ENCODE data around the gene AGPAT3.

Gene AGPAT3

DNA sequence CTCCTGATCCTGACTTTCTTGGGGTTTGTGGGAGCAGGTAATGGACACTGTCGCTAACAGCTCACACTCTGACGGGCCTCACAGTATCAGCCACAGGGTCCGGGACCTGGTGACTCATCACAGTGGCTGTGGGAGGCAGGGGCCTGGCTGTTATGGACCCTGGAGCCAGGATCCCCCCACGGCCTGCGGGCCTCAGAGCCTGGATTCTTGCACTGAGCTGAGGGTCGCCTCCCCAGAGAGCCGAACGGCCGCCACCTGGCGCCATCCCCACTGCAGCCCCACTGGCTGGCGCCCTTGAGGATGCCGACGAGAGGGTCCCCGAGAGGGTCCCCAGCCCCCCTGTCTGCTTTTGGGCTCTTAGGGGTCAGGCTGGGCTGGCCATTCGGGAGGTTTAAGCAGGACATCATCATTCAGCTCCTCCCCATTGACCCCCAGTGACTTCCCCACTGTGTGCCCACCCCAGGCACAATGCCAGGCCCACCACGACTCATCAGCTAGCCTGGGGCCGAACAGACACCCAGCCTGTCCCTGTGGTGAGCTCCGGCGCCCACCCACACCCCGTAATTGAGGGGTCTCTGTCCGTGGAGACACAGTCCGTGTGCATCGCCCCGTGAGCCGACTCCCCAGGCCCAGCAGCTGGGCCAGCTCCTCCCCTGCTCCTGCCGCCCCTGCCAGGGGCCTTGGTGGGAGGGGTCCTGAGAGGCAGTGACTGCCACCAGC, 116.3 kb downstream of the AGPAT3 start:
- Histone ChIP-seq H3K4me1 (ENCODE audit: control insufficient read depth in 2 of 2, insufficient read depth in 1 of 2, low read depth in 1 of 2, low read length in 2 of 2) (peaks cover 7 to 9% of the 10 kb centered on the region in 2 donors), H3K4ac (ENCODE audit: low read length) (no peak overlapping the region), H3K23ac (ENCODE audit: low read depth, low read length, poor library complexity) (peak overlapping the region; percentile 55), H3K14ac (ENCODE audit: low read length) (no peak overlapping the region), H3K4me2 (ENCODE audit: insufficient read depth, low read length, poor library complexity, severe bottlenecking) (no peak overlapping the region), H3K9me3 (replicated peaks in 1 of 2; ENCODE audit: control insufficient read depth in 2 of 2, insufficient read depth in 1 of 2, low read depth in 1 of 2, low read length in 2 of 2) (no peaks in the 10 kb centered on the region), H4K91ac (ENCODE audit: low read depth, low read length, poor library complexity) (no peak overlapping the region), H2BK5ac (ENCODE audit: low read length) (no peak overlapping the region), H3K36me3 (replicated peaks in 1 of 2; ENCODE audit: control insufficient read depth in 2 of 2, insufficient read depth in 2 of 2, low read length in 2 of 2) (peaks cover 0 to 37% of the 10 kb centered on the region in 2 donors), H3K27me3 (ENCODE audit: control insufficient read depth in 3 of 3, insufficient read depth in 3 of 3, low read depth in 1 of 3, low read length in 3 of 3) (no peaks in the 10 kb centered on the region), H4K8ac (ENCODE audit: low read depth, low read length) (no peak overlapping the region), H2BK15ac (ENCODE audit: low read length) (no peak overlapping the region), H2AFZ (ENCODE audit: low read length) (no peak overlapping the region), H3K27ac (replicated peaks; ENCODE audit: low read length) (no peak overlapping the region), H2AK5ac (ENCODE audit: low read depth, low read length) (peak overlapping the region; percentile 63), H3K4me3 (ENCODE audit: low read length in 2 of 2) (no peak overlapping the region), H2BK120ac (ENCODE audit: low read depth, low read length) (no peak overlapping the region), H3K79me1 (ENCODE audit: low read depth, low read length) (peaks cover 1% of the 10 kb centered on the region), H3K18ac (ENCODE audit: low read length) (peak overlapping the region; percentile 76), H3K9ac (ENCODE audit: low read depth, low read length, poor library complexity) (no peak overlapping the region), H2BK12ac (ENCODE audit: low read length) (no peak overlapping the region)
- DNase-seq (ENCODE audit: low spot score): no peak
- no CpG with 5 or more reads among the region's 26 CpGs for WGBS, 2 donors (ENCODE audit: extremely low coverage in 2 of 2, insufficient read length in 2 of 2, insufficient replicate concordance in 1 of 2)

DNA sequence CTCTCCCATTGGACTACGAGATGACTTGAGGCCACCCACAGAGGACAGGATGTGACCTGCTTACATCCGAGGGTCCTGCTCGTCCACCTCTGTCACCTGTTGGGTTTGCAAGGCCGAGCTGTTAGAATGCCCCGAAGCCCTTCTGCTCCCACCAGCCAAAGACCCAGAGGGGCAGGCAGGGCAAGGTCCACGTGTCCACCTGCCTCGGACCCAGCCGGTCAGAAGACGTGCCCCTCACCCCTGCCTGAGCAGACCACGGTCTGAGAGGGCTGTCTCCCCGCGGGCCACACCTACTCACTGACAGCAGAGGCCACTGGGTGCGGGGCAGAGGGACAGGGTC, 116.8 kb downstream of the AGPAT3 start:
- no peak overlapping the region for H4K91ac ChIP-seq (ENCODE audit: low read depth, low read length, poor library complexity)
- H3K9ac ChIP-seq (ENCODE audit: low read depth, low read length, poor library complexity): no peak overlapping the region
- no peak overlapping the region for H2BK15ac ChIP-seq (ENCODE audit: low read length)
- H3K36me3 ChIP-seq (replicated peaks in 1 of 2; ENCODE audit: control insufficient read depth in 2 of 2, insufficient read depth in 2 of 2, low read length in 2 of 2): peaks cover 0 to 37% of the 10 kb centered on the region in 2 donors
- H2AFZ ChIP-seq (ENCODE audit: low read length): no peak overlapping the region
- H3K27me3 ChIP-seq (ENCODE audit: control insufficient read depth in 3 of 3, insufficient read depth in 3 of 3, low read depth in 1 of 3, low read length in 3 of 3): peaks cover 0 to 4% (median 0%) of the 10 kb centered on the region in 3 experiments
- H3K18ac ChIP-seq (ENCODE audit: low read length): peak overlapping the region; percentile 76
- H2AK5ac ChIP-seq (ENCODE audit: low read depth, low read length): peak overlapping the region; percentile 86
- peak overlapping the region; percentile 66 for H3K4ac ChIP-seq (ENCODE audit: low read length)
- H3K4me2 ChIP-seq (ENCODE audit: insufficient read depth, low read length, poor library complexity, severe bottlenecking): no peak overlapping the region
- H3K14ac ChIP-seq (ENCODE audit: low read length): no peak overlapping the region
- no peak overlapping the region for H2BK5ac ChIP-seq (ENCODE audit: low read length)
- no peak overlapping the region for H3K4me3 ChIP-seq (ENCODE audit: low read length in 2 of 2)
- no peak overlapping the region for H3K27ac ChIP-seq (replicated peaks; ENCODE audit: low read length)
- WGBS, 2 donors (ENCODE audit: extremely low coverage in 2 of 2, insufficient read length in 2 of 2, insufficient replicate concordance in 1 of 2): no CpG with 5 or more reads among the region's 13 CpGs
- DNase-seq (ENCODE audit: low spot score): no peak
- H3K9me3 ChIP-seq (replicated peaks in 1 of 2; ENCODE audit: control insufficient read depth in 2 of 2, insufficient read depth in 1 of 2, low read depth in 1 of 2, low read length in 2 of 2): no peaks in the 10 kb centered on the region
- peaks cover 1% of the 10 kb centered on the region for H3K79me1 ChIP-seq (ENCODE audit: low read depth, low read length)
- H2BK12ac ChIP-seq (ENCODE audit: low read length): peak overlapping the region; percentile 73
- peaks cover 7 to 11% of the 10 kb centered on the region in 2 donors for H3K4me1 ChIP-seq (ENCODE audit: control insufficient read depth in 2 of 2, insufficient read depth in 1 of 2, low read depth in 1 of 2, low read length in 2 of 2)
- no peak overlapping the region for H3K23ac ChIP-seq (ENCODE audit: low read depth, low read length, poor library complexity)
- H2BK120ac ChIP-seq (ENCODE audit: low read depth, low read length): no peak overlapping the region
- H4K8ac ChIP-seq (ENCODE audit: low read depth, low read length): no peak overlapping the region

GRCh38 chr21:43982489-43983078, 117.6 kb downstream of the AGPAT3 start:
- Histone ChIP-seq H2BK12ac (ENCODE audit: low read length) (no peak overlapping the region), H3K79me1 (ENCODE audit: low read depth, low read length) (peaks cover 1% of the 10 kb centered on the region), H2BK5ac (ENCODE audit: low read length) (no peak overlapping the region), H3K27me3 (ENCODE audit: control insufficient read depth in 3 of 3, insufficient read depth in 3 of 3, low read depth in 1 of 3, low read length in 3 of 3) (peaks cover 0 to 4% (median 0%) of the 10 kb centered on the region in 3 experiments), H3K23ac (ENCODE audit: low read depth, low read length, poor library complexity) (peak overlapping the region; percentile 55), H2AFZ (ENCODE audit: low read length) (no peak overlapping the region), H2BK15ac (ENCODE audit: low read length) (no peak overlapping the region), H3K4me3 (ENCODE audit: low read length in 2 of 2) (no peak overlapping the region), H3K4me2 (ENCODE audit: insufficient read depth, low read length, poor library complexity, severe bottlenecking) (no peak overlapping the region), H3K14ac (ENCODE audit: low read length) (no peak overlapping the region), H2AK5ac (ENCODE audit: low read depth, low read length) (no peak overlapping the region), H3K4me1 (ENCODE audit: control insufficient read depth in 2 of 2, insufficient read depth in 1 of 2, low read depth in 1 of 2, low read length in 2 of 2) (peaks cover 7 to 14% of the 10 kb centered on the region in 2 donors), H3K18ac (ENCODE audit: low read length) (no peak overlapping the region), H2BK120ac (ENCODE audit: low read depth, low read length) (no peak overlapping the region), H3K9me3 (replicated peaks in 1 of 2; ENCODE audit: control insufficient read depth in 2 of 2, insufficient read depth in 1 of 2, low read depth in 1 of 2, low read length in 2 of 2) (no peaks in the 10 kb centered on the region), H4K8ac (ENCODE audit: low read depth, low read length) (peak overlapping the region; percentile 65), H3K36me3 (replicated peaks in 1 of 2; ENCODE audit: control insufficient read depth in 2 of 2, insufficient read depth in 2 of 2, low read length in 2 of 2) (peaks cover 0 to 37% of the 10 kb centered on the region in 2 donors), H3K4ac (ENCODE audit: low read length) (no peak overlapping the region), H3K9ac (ENCODE audit: low read depth, low read length, poor library complexity) (no peak overlapping the region), H4K91ac (ENCODE audit: low read depth, low read length, poor library complexity) (no peak overlapping the region), H3K27ac (replicated peaks; ENCODE audit: low read length) (no peak overlapping the region)
- WGBS, 2 donors (ENCODE audit: extremely low coverage in 2 of 2, insufficient read length in 2 of 2, insufficient replicate concordance in 1 of 2): no CpG with 5 or more reads among the region's 32 CpGs
- no peak for DNase-seq (ENCODE audit: low spot score)

- Histone ChIP-seq H2BK12ac (ENCODE audit: low read length) (no peak overlapping the region), H4K8ac (ENCODE audit: low read depth, low read length) (no peak overlapping the region), H3K9me3 (replicated peaks in 1 of 2; ENCODE audit: control insufficient read depth in 2 of 2, insufficient read depth in 1 of 2, low read depth in 1 of 2, low read length in 2 of 2) (no peaks in the 10 kb centered on the region), H2BK120ac (ENCODE audit: low read depth, low read length) (no peak overlapping the region), H3K4me3 (ENCODE audit: low read length in 2 of 2) (no peak overlapping the region), H3K4me2 (ENCODE audit: insufficient read depth, low read length, poor library complexity, severe bottlenecking) (no peak overlapping the region), H3K23ac (ENCODE audit: low read depth, low read length, poor library complexity) (peak overlapping the region; percentile 68), H3K18ac (ENCODE audit: low read length) (no peak overlapping the region), H3K14ac (ENCODE audit: low read length) (no peak overlapping the region), H3K4ac (ENCODE audit: low read length) (no peak overlapping the region), H2AK5ac (ENCODE audit: low read depth, low read length) (no peak overlapping the region), H3K36me3 (replicated peaks in 1 of 2; ENCODE audit: control insufficient read depth in 2 of 2, insufficient read depth in 2 of 2, low read length in 2 of 2) (peaks cover 0 to 31% of the 10 kb centered on the region in 2 donors), H3K4me1 (ENCODE audit: control insufficient read depth in 2 of 2, insufficient read depth in 1 of 2, low read depth in 1 of 2, low read length in 2 of 2) (peaks cover 7 to 14% of the 10 kb centered on the region in 2 donors), H3K27ac (replicated peaks; ENCODE audit: low read length) (no peak overlapping the region), H2BK15ac (ENCODE audit: low read length) (no peak overlapping the region), H3K27me3 (ENCODE audit: control insufficient read depth in 3 of 3, insufficient read depth in 3 of 3, low read depth in 1 of 3, low read length in 3 of 3) (peaks cover 0 to 4% (median 0%) of the 10 kb centered on the region in 3 experiments), H2BK5ac (ENCODE audit: low read length) (no peak overlapping the region), H3K79me1 (ENCODE audit: low read depth, low read length) (peaks cover 1% of the 10 kb centered on the region), H4K91ac (ENCODE audit: low read depth, low read length, poor library complexity) (no peak overlapping the region), H3K9ac (ENCODE audit: low read depth, low read length, poor library complexity) (no peak overlapping the region), H2AFZ (ENCODE audit: low read length) (no peak overlapping the region)
- WGBS, 2 donors (ENCODE audit: extremely low coverage in 2 of 2, insufficient read length in 2 of 2, insufficient replicate concordance in 1 of 2): no CpG with 5 or more reads among the region's 17 CpGs
- DNase-seq (ENCODE audit: low spot score): no peak
Measured at GRCh38 chr21:43983390-43983789, 118.4 kb downstream of the AGPAT3 start.

Measured in neuronal stem cell (in vitro differentiated cells).